Neural progenitor cell (in vitro differentiated cells): Measurements from ENCODE around the gene DROSHA.

Experiments used
- CTCF ChIP-seq: fragments of 200-600 bp; sonication (generic); IDR thresholded peaks from 2 replicates; pipeline ENCODE4 v1.5.1; 2017; ENCODE audit warnings: antibody characterized with exemption, mild to moderate bottlenecking
- EZH2 ChIP-seq: fragments of 200-600 bp; sonication (generic); IDR thresholded peaks from 2 replicates; pipeline ENCODE4 v1.6.1; 2017; ENCODE audit warnings: antibody characterized with exemption, mild to moderate bottlenecking, moderate library complexity

DNA sequence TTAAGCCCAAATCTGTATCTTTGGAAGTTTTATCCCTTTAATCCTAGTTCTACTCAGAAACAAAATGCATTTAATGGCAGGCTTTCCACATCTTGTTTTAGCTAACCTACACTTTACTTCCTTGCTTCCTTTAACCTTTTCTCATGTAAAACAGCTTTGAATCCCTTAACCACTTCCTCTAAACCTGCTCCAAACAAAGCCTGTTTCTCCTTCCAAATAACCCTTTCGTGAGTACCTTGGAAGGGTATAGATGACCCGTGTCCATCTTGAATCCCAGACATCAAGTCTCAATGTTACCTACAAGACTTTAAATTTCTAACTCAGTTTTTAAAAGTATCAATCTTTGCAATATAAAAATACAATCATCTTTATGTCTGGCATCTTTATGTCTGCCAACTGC lies 78.4 kb downstream of the DROSHA start:
- TF ChIP-seq EZH2 (no peak), CTCF (no peak)
